Neural cell (in vitro differentiated cells): ENCODE results near the gene MIXL1. TPM values are rescaled to one million over a fixed set of nuclear protein-coding genes. Genes with fewer than 3 reads are reported as not detected.

Experiments used
- H2AFZ ChIP-seq: fragments of 200-600, 300-800 bp; sonication (generic), shearing (Covaris generic); 2 replicates; pipeline ENCODE4 v1.6.0; 2014; ENCODE audit warnings: low read depth, mild to moderate bottlenecking, antibody characterized with exemption, low read length, moderate library complexity
- H3F3A ChIP-seq: fragments of 200-600 bp; shearing (Covaris generic); 2 replicates; pipeline ENCODE4 v1.6.1; 2016; ENCODE audit warnings: mild to moderate bottlenecking, moderate library complexity, mixed read lengths, antibody characterized with exemption, low read length; ENCODE audit not compliant: insufficient read depth, poor library complexity, severe bottlenecking
- H3K27ac ChIP-seq: fragments of 200-600, 300-800 bp; sonication (generic), shearing (Covaris generic); 2 replicates; pipeline ENCODE4 v1.5.1; 2014; ENCODE audit warnings: mild to moderate bottlenecking, low read length, moderate library complexity
- H3K27me3 ChIP-seq: fragments of 300-800, 200-600 bp; sonication (generic), shearing (Covaris generic); 2 replicates; pipeline ENCODE4 v1.6.0; 2014; ENCODE audit warnings: mild to moderate bottlenecking, low read depth, low read length, moderate library complexity; ENCODE audit not compliant: insufficient read depth
- H3K36me3 ChIP-seq: fragments of 300-800, 200-600 bp; sonication (generic), shearing (Covaris generic); 2 replicates; pipeline ENCODE4 v1.5.1; 2014; ENCODE audit warnings: mild to moderate bottlenecking, antibody characterized with exemption, low read length, moderate library complexity; ENCODE audit not compliant: insufficient read depth
- H3K4me2 ChIP-seq: fragments of 300-800, 200-600 bp; sonication (generic), shearing (Covaris generic); 2 replicates; pipeline ENCODE4 v1.6.0; 2014; ENCODE audit warnings: mild to moderate bottlenecking, low read length
- H3K4me3 ChIP-seq: fragments of 300-800, 200-600 bp; sonication (generic), shearing (Covaris generic); 2 replicates; pipeline ENCODE4 v1.5.1; 2014; ENCODE audit warnings: mild to moderate bottlenecking, low read length, moderate library complexity
- H3K79me2 ChIP-seq: fragments of 200-600 bp; shearing (Covaris generic); replicated peaks from 2 replicates; pipeline ENCODE4 v1.6.0; 2014; ENCODE audit warnings: mild to moderate bottlenecking, low read length, moderate library complexity; ENCODE audit not compliant: insufficient read depth
- H3K9ac ChIP-seq: fragments of 300-800, 200-600 bp; sonication (generic), shearing (Covaris generic); 2 replicates; pipeline ENCODE4 v1.6.1; 2016; ENCODE audit warnings: mild to moderate bottlenecking, low read length, mixed read lengths
- H3K9me2 ChIP-seq: fragments of 200-600 bp; shearing (Covaris generic); 2 replicates; pipeline ENCODE4 v1.6.1; 2016; ENCODE audit warnings: mild to moderate bottlenecking, low read length, mixed read lengths; ENCODE audit not compliant: insufficient read depth
- H3K9me3 ChIP-seq: fragments of 200-600, 300-800 bp; sonication (generic), shearing (Covaris generic); 2 replicates; pipeline ENCODE4 v1.6.1; 2016; ENCODE audit warnings: mild to moderate bottlenecking, mixed run types, low read length, moderate library complexity, mixed read lengths
- H4K20me1 ChIP-seq: fragments of 200-600 bp; shearing (Covaris generic); 2 replicates; pipeline ENCODE4 v1.6.1; 2016; ENCODE audit warnings: mild to moderate bottlenecking, mixed run types; ENCODE audit not compliant: insufficient read depth
- EP300 ChIP-seq: fragments of 450-650 bp; conservative IDR thresholded peaks from 2 replicates; pipeline ENCODE4 v1.6.1; 2014; ENCODE audit warnings: antibody characterized with exemption, mild to moderate bottlenecking, moderate library complexity; ENCODE audit not compliant: poor library complexity, severe bottlenecking
- EZH2 ChIP-seq: fragments of 200-600, 300-800 bp; shearing (Covaris generic), sonication (generic); IDR thresholded peaks from 2 replicates; pipeline ENCODE4 v1.6.1; 2014; ENCODE audit warnings: antibody characterized with exemption, low read length, borderline replicate concordance, mild to moderate bottlenecking; ENCODE audit not compliant: insufficient read depth, poor library complexity, severe bottlenecking
- MXI1 ChIP-seq: fragments of 450-650 bp; conservative IDR thresholded peaks from 2 replicates; pipeline ENCODE4 v1.6.1; 2014; ENCODE audit warnings: antibody characterized with exemption, mild to moderate bottlenecking; ENCODE audit not compliant: poor library complexity, severe bottlenecking
- POLR2AphosphoS5 ChIP-seq: IDR thresholded peaks from 2 replicates; pipeline ENCODE4 v1.6.1; 2012
- RAD21 ChIP-seq: fragments of 450-650 bp; conservative IDR thresholded peaks from 2 replicates; pipeline ENCODE4 v1.6.1; 2014; ENCODE audit warnings: antibody characterized with exemption, mild to moderate bottlenecking, moderate library complexity
- SMC3 ChIP-seq: fragments of 450-650 bp; conservative IDR thresholded peaks from 2 replicates; pipeline ENCODE4 v1.6.1; 2014; ENCODE audit warnings: antibody characterized with exemption, mild to moderate bottlenecking, moderate library complexity; ENCODE audit not compliant: poor library complexity
- TAF1 ChIP-seq: IDR thresholded peaks from 2 replicates; pipeline ENCODE4 v1.6.1; 2012; ENCODE audit warnings: low read depth
- polyA plus RNA-seq: library from polyadenylated mRNA; depleted of rRNA; stranded (reverse); fragments of >200 nt; gene quantifications from 2 replicates; pipeline ENCODE4 v1.2.3, GENCODE V29; 2014
- TF ChIP-seq, protein P1 (sequence below): IDR thresholded peaks from 2 replicates; pipeline ENCODE4 v1.6.1; 2012; ENCODE audit warnings: borderline replicate concordance
- TF ChIP-seq, protein P2 (sequence below): fragments of 450-650 bp; IDR thresholded peaks from 2 replicates; pipeline ENCODE4 v1.5.1; 2014; ENCODE audit warnings: antibody characterized with exemption, mild to moderate bottlenecking, moderate library complexity; ENCODE audit not compliant: poor library complexity, severe bottlenecking

MIXL1 gene
- polyA plus RNA-seq, 1 donor from 2014 or later, result not detected

GRCh38 chr1:226187380-226187779 lies 36.1 kb upstream of the MIXL1 start:
- Histone ChIP-seq H3K36me3 (no peaks in the 10 kb centered on the region), H2AFZ (peak overlapping the region; percentile 97), H3K79me2 (peaks cover 29% of the 10 kb centered on the region), H3K27ac (peak overlapping the region; percentile 89), H3K4me3 (peak overlapping the region; percentile 93), H4K20me1 (no peaks in the 10 kb centered on the region), H3K4me2 (peak overlapping the region; percentile 88), H3K27me3 (no peaks in the 10 kb centered on the region), H3K9me2 (no peaks in the 10 kb centered on the region), H3K9me3 (no peaks in the 10 kb centered on the region), H3K9ac (peak overlapping the region; percentile 95), H3F3A (no peaks in the 10 kb centered on the region)
- TF ChIP-seq, protein P1, sequence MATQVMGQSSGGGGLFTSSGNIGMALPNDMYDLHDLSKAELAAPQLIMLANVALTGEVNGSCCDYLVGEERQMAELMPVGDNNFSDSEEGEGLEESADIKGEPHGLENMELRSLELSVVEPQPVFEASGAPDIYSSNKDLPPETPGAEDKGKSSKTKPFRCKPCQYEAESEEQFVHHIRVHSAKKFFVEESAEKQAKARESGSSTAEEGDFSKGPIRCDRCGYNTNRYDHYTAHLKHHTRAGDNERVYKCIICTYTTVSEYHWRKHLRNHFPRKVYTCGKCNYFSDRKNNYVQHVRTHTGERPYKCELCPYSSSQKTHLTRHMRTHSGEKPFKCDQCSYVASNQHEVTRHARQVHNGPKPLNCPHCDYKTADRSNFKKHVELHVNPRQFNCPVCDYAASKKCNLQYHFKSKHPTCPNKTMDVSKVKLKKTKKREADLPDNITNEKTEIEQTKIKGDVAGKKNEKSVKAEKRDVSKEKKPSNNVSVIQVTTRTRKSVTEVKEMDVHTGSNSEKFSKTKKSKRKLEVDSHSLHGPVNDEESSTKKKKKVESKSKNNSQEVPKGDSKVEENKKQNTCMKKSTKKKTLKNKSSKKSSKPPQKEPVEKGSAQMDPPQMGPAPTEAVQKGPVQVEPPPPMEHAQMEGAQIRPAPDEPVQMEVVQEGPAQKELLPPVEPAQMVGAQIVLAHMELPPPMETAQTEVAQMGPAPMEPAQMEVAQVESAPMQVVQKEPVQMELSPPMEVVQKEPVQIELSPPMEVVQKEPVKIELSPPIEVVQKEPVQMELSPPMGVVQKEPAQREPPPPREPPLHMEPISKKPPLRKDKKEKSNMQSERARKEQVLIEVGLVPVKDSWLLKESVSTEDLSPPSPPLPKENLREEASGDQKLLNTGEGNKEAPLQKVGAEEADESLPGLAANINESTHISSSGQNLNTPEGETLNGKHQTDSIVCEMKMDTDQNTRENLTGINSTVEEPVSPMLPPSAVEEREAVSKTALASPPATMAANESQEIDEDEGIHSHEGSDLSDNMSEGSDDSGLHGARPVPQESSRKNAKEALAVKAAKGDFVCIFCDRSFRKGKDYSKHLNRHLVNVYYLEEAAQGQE, result no peak
- TF ChIP-seq SMC3, result no peak
- no peak for TF ChIP-seq TAF1
- TF ChIP-seq EP300, result no peak
- TF ChIP-seq, protein P2, sequence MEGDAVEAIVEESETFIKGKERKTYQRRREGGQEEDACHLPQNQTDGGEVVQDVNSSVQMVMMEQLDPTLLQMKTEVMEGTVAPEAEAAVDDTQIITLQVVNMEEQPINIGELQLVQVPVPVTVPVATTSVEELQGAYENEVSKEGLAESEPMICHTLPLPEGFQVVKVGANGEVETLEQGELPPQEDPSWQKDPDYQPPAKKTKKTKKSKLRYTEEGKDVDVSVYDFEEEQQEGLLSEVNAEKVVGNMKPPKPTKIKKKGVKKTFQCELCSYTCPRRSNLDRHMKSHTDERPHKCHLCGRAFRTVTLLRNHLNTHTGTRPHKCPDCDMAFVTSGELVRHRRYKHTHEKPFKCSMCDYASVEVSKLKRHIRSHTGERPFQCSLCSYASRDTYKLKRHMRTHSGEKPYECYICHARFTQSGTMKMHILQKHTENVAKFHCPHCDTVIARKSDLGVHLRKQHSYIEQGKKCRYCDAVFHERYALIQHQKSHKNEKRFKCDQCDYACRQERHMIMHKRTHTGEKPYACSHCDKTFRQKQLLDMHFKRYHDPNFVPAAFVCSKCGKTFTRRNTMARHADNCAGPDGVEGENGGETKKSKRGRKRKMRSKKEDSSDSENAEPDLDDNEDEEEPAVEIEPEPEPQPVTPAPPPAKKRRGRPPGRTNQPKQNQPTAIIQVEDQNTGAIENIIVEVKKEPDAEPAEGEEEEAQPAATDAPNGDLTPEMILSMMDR, result no peak
- TF ChIP-seq POLR2AphosphoS5, result no peak
- TF ChIP-seq EZH2, result no peak
- no peak for TF ChIP-seq RAD21
- TF ChIP-seq MXI1, result no peak

DNA sequence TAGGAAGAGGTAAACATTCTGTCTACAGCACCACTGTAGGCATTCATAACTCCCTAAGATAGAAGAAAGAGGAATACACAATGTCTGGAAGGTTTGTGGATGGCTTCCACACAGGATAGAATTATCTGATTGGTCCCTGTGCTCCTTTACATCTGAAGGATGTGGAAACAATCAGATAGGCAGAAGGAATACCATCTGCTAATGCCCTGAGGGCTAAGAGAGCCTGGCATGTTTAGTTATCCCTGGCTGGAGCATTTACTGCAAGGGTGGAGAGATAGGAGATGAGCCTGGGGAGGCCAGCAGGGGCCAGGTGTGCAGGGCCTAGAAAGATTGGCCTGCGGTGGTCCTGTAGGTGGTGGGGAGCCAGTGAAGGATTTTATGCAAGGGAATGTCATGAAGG lies 28.3 kb upstream of the MIXL1 start:
- Histone ChIP-seq H3K4me2 (no peak overlapping the region), H3K9me2 (no peaks in the 10 kb centered on the region), H3F3A (no peaks in the 10 kb centered on the region), H4K20me1 (no peaks in the 10 kb centered on the region), H3K9me3 (no peaks in the 10 kb centered on the region), H3K27ac (no peak overlapping the region), H3K9ac (no peak overlapping the region), H3K36me3 (no peaks in the 10 kb centered on the region), H3K4me3 (no peak overlapping the region), H3K27me3 (no peaks in the 10 kb centered on the region), H3K79me2 (no peaks in the 10 kb centered on the region), H2AFZ (no peak overlapping the region)
- TF ChIP-seq TAF1 (no peak), POLR2AphosphoS5 (no peak), RAD21 (no peak), EP300 (no peak), SMC3 (no peak), EZH2 (no peak), MXI1 (no peak)
- TF ChIP-seq, protein P2, result no peak
- TF ChIP-seq, protein P1, result no peak
